Measurements from ENCODE around the gene SRRM5. TPM values are rescaled to one million over a fixed set of nuclear protein-coding genes. Genes with fewer than 3 reads are reported as not detected.

SRRM5 gene
- total and polyA plus RNA-seq, 2 of the 13 experiments (the other 11 are each of a cell fraction or from before 2014, with no cell fraction given), result 0.11 to 0.16 TPM

DNA sequence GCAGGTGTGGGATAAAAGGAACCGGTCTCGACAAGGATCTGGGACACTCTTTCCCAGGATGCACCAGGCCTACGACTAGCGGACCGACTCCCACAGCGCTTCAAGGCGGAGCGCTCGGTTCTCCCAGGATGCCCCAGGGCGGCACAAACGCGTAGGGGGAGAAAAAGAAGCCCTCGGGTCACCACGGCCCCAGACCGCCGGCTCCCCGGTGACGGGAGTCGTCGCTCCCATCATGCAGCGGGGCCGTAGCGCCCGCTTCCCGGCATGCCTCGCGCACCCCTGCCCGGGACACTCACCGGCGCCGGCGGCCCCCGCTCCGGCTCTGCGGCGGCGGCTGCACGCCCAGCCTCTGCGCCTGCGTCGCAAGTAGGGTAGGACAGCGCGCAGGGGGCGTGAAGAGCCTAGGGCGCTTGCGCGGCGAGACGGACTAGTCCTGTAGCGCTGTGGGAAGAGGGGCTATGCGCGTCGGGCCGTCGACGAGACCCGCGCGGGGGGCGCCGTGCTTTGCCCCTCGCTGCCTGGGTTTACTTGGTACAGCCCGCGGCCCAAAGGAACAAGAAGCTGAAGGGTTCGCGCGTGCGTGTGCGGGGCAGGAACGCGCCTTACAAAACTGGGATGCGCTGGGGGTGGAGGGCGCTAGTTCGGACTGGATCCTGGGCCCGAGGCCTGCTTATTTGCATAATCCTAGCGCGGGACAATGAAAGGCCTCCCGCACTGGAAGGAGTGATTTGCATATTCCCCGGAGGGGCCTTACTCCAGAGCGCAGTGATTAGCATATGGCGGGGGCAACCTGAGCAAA is 7.6 kb downstream of the SRRM5 start, which contains the start of gene ZNF428 (continued):
- TF ChIP-seq ATM (IDR thresholded peaks at IDR 0.05; ENCODE audit: borderline replicate concordance) (no peak), ZFP36 (IDR thresholded peaks at IDR 0.05; ENCODE audit: borderline replicate concordance, low read depth, low read length, partially characterized antibody) (no peak), PCBP2 (optimal IDR thresholded peaks at IDR 0.05; ENCODE audit: low read depth, low read length, poor library complexity, severe bottlenecking) (no peak), ZNF253 (CRISPR knock-in tag; IDR thresholded peaks at IDR 0.05; ENCODE audit: borderline replicate concordance) (no peak), IRF1 (CRISPR knock-in tag; IDR thresholded peaks at IDR 0.05; ENCODE audit: low read depth) (no peak; the same call in none of the 2 replicates), ZNF788 (CRISPR knock-in tag; IDR thresholded peaks at IDR 0.05; ENCODE audit: borderline replicate concordance) (peak; percentile 46; the same call in 1 of the 2 replicates), HOXA5 (CRISPR knock-in tag; IDR thresholded peaks at IDR 0.05) (peak; percentile 77; the same call in 1 of the 2 replicates), GABPA (IDR thresholded peaks at IDR 0.05; ENCODE audit: low read depth, low read length) (no peak), GABPA (CRISPR knock-in tag; IDR thresholded peaks at IDR 0.05; ENCODE audit: low read depth) (no peak; the same call in 1 of the 2 replicates), ZNF44 (CRISPR knock-in tag; IDR thresholded peaks at IDR 0.05) (peak; percentile 75), TIGD3 (CRISPR knock-in tag; IDR thresholded peaks at IDR 0.05; ENCODE audit: borderline replicate concordance) (peak; percentile 86; the same call in 1 of the 2 replicates), THAP11 (CRISPR knock-in tag; IDR thresholded peaks at IDR 0.05) (peak; percentile 86), CEBPG (CRISPR knock-in tag; IDR thresholded peaks at IDR 0.05) (no peak), SP140L (CRISPR knock-in tag; IDR thresholded peaks at IDR 0.05; ENCODE audit: borderline replicate concordance) (no peak), PPARG (CRISPR knock-in tag; conservative IDR thresholded peaks at IDR 0.05) (no peak), ZSCAN22 (CRISPR knock-in tag; IDR thresholded peaks at IDR 0.05) (0 out of 2 replicates have a peak, but pooled peaks have one; percentile 56), MTF1 (CRISPR knock-in tag; IDR thresholded peaks at IDR 0.05) (peak; percentile 82; the same call in 1 of the 2 replicates), PTBP1 (IDR thresholded peaks at IDR 0.05; ENCODE audit: low read depth, low read length, poor library complexity, severe bottlenecking) (peak; percentile 63), ZBTB7B (CRISPR knock-in tag; IDR thresholded peaks at IDR 0.05) (peak; percentile 78; the same call in 1 of the 2 replicates), GPN1 (CRISPR knock-in tag; IDR thresholded peaks at IDR 0.05; ENCODE audit: borderline replicate concordance) (no peak), ZNF878 (CRISPR knock-in tag; IDR thresholded peaks at IDR 0.05) (peak; percentile 76; the same call in 1 of the 2 replicates), TCF7 (IDR thresholded peaks at IDR 0.05; ENCODE audit: low read depth) (0 out of 2 replicates have a peak, but pooled peaks have one; percentile 18), CENPX (CRISPR knock-in tag; IDR thresholded peaks at IDR 0.05) (no peak)
- TF ChIP-seq, protein P1, sequence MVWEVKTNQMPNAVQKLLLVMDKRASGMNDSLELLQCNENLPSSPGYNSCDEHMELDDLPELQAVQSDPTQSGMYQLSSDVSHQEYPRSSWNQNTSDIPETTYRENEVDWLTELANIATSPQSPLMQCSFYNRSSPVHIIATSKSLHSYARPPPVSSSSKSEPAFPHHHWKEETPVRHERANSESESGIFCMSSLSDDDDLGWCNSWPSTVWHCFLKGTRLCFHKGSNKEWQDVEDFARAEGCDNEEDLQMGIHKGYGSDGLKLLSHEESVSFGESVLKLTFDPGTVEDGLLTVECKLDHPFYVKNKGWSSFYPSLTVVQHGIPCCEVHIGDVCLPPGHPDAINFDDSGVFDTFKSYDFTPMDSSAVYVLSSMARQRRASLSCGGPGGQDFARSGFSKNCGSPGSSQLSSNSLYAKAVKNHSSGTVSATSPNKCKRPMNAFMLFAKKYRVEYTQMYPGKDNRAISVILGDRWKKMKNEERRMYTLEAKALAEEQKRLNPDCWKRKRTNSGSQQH (CRISPR knock-in tag; IDR thresholded peaks at IDR 0.05; ENCODE audit: low read depth), result no peak
- TF ChIP-seq, protein P2, sequence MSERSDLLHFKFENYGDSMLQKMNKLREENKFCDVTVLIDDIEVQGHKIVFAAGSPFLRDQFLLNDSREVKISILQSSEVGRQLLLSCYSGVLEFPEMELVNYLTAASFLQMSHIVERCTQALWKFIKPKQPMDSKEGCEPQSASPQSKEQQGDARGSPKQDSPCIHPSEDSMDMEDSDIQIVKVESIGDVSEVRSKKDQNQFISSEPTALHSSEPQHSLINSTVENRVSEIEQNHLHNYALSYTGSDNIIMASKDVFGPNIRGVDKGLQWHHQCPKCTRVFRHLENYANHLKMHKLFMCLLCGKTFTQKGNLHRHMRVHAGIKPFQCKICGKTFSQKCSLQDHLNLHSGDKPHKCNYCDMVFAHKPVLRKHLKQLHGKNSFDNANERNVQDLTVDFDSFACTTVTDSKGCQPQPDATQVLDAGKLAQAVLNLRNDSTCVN (CRISPR knock-in tag; IDR thresholded peaks at IDR 0.05; ENCODE audit: borderline replicate concordance), result no peak; the same call in 1 of the 2 replicates
- TF ChIP-seq, protein P3, sequence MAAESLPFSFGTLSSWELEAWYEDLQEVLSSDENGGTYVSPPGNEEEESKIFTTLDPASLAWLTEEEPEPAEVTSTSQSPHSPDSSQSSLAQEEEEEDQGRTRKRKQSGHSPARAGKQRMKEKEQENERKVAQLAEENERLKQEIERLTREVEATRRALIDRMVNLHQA (CRISPR knock-in tag; IDR thresholded peaks at IDR 0.05), result no peak

Data from HepG2 (cell line).